OCI-LY7 (cell line): ENCODE measurements around the gene EEF1AKMT3. TPM values are rescaled to one million over a fixed set of nuclear protein-coding genes. Genes with fewer than 3 reads are reported as not detected.

Source experiments
- BruUV-seq: library from RNA; stranded (reverse); fragments of 400-500 nt; replicated peaks from 2 replicates; lab custom pipeline; 2021; lab: Mats Ljungman, UMichigan
- CTCF ChIA-PET: fragments of 300-600 bp; sonication (Branson Sonifier 250); formaldehyde crosslinking; loops from one replicate; lab custom pipeline; 2022; ENCODE audit warnings: antibody characterized with exemption; ENCODE audit not compliant: unreplicated experiment; lab: Charles Lee
- POLR2A ChIA-PET: fragments of 300-600 bp; sonication (Branson Sonifier 250); formaldehyde crosslinking; loops from one replicate; lab custom pipeline; 2022; ENCODE audit warnings: antibody characterized with exemption; lab: Charles Lee
- DNase-seq: peaks from one replicate; pipeline ENCODE4 v3.0.0-alpha.2; 2015; ENCODE audit warnings: low spot score
- H2AFZ ChIP-seq: fragments of 200-600 bp; sonication (generic), shearing (Covaris generic); 2 replicates; pipeline ENCODE4 v1.6.1; 2014; ENCODE audit warnings: mild to moderate bottlenecking, antibody characterized with exemption, low read length, moderate library complexity
- H3K27ac ChIP-seq: fragments of 200-600 bp; sonication (generic); 2 replicates; pipeline ENCODE4 v1.5.1; 2014; ENCODE audit warnings: mixed run types, low read depth, mild to moderate bottlenecking, moderate library complexity, low read length, inconsistent platforms; ENCODE audit not compliant: poor library complexity, severe bottlenecking
- H3K36me3 ChIP-seq: fragments of 200-600 bp; sonication (generic); 2 replicates; pipeline ENCODE4 v1.6.1; 2014; ENCODE audit warnings: mild to moderate bottlenecking, antibody characterized with exemption, low read length, moderate library complexity, mixed read lengths; ENCODE audit not compliant: insufficient read depth
- H3K4me1 ChIP-seq: fragments of 200-600 bp; sonication (generic); 2 replicates; pipeline ENCODE4 v1.5.1; 2014; ENCODE audit warnings: mild to moderate bottlenecking, low read length; ENCODE audit not compliant: insufficient read depth, poor library complexity, severe bottlenecking
- H3K4me2 ChIP-seq: fragments of 200-600 bp; sonication (generic); 2 replicates; pipeline ENCODE4 v1.6.1; 2014; ENCODE audit warnings: mild to moderate bottlenecking, low read length
- H3K4me3 ChIP-seq: fragments of 200-600 bp; sonication (generic); 2 replicates; pipeline ENCODE4 v1.5.1; 2014; ENCODE audit warnings: mild to moderate bottlenecking, low read depth, low read length; ENCODE audit not compliant: poor library complexity, severe bottlenecking
- H3K79me2 ChIP-seq: fragments of 200-600 bp; sonication (generic); 2 replicates; pipeline ENCODE4 v1.6.1; 2016; ENCODE audit warnings: low read depth, mild to moderate bottlenecking, low read length, moderate library complexity, mixed read lengths; ENCODE audit not compliant: insufficient read depth
- H3K9me2 ChIP-seq: fragments of 200-600 bp; sonication (generic); 2 replicates; pipeline ENCODE4 v1.6.1; 2016; ENCODE audit warnings: mild to moderate bottlenecking, low read length, mixed read lengths; ENCODE audit not compliant: insufficient read depth
- H3K9me3 ChIP-seq: fragments of 200-600 bp; sonication (generic); 2 replicates; pipeline ENCODE4 v1.6.1; 2014; ENCODE audit warnings: mild to moderate bottlenecking, mixed run types, low read length, mixed read lengths
- H4K20me1 ChIP-seq: fragments of 200-600 bp; sonication (generic); 2 replicates; pipeline ENCODE4 v1.6.1; 2014; ENCODE audit warnings: mild to moderate bottlenecking, antibody characterized with exemption, low read length, moderate library complexity, mixed read lengths; ENCODE audit not compliant: insufficient read depth
- CTCF ChIP-seq: fragments of 200-600 bp; sonication (generic); conservative IDR thresholded peaks from 2 replicates; pipeline ENCODE4 v1.5.1; 2014; ENCODE audit warnings: mild to moderate bottlenecking, antibody characterized with exemption, low read length, moderate library complexity, mixed read lengths
- EZH2phosphoT487 ChIP-seq: fragments of 200-600 bp; sonication (generic); IDR thresholded peaks from 2 replicates; pipeline ENCODE4 v1.6.1; 2018; ENCODE audit warnings: low read depth, borderline replicate concordance, mild to moderate bottlenecking, mixed run types, antibody characterized with exemption, low read length, moderate library complexity, mixed read lengths
- intact Hi-C: fragments of 100-400 bp; cut with micrococcal nuclease; formaldehyde crosslinking; loops from one replicate; pipeline ENCODE4 v1.10.0; 2022; ENCODE audit not compliant: unreplicated experiment
- total RNA-seq, 2 experiments: library from RNA; depleted of rRNA in 1 of 2; stranded (reverse); fragments of >200 nt in 1 of 2; shearing (Covaris generic) in 1 of 2; gene quantifications; 2 replicates each; pipeline ENCODE4 v1.2.3, GENCODE V29; 2014 to 2022

The EEF1AKMT3 gene
- total RNA-seq, 2 experiments from 2014 or later = 3.4 to 6.3 TPM

- Histone ChIP-seq H2AFZ (no peak overlapping the region), H3K79me2 (no peaks in the 10 kb centered on the region), H3K36me3 (peaks cover 56% of the 10 kb centered on the region), H3K27ac (no peak overlapping the region), H3K4me1 (no peaks in the 10 kb centered on the region), H3K4me2 (no peak overlapping the region), H3K9me3 (no peaks in the 10 kb centered on the region), H3K9me2 (no peaks in the 10 kb centered on the region), H4K20me1 (no peaks in the 10 kb centered on the region), H3K4me3 (no peak overlapping the region)
- POLR2A ChIA-PET = interaction anchor here (0.6 kb wide), 2 partner anchors 179 to 618 kb away, joined by 3 read pairs; no protein-coding TSS in a partner anchor
- no TSS peak for BruUV-seq
- no peak for TF ChIP-seq EZH2phosphoT487
- no peak for TF ChIP-seq CTCF
- intact Hi-C loops = no loop called here
- DNase-seq = no peak
- CTCF ChIA-PET = no interaction called here
Observed at GRCh38 chr12:57732726-57733593, 39.5 kb upstream of the EEF1AKMT3 start.

DNA sequence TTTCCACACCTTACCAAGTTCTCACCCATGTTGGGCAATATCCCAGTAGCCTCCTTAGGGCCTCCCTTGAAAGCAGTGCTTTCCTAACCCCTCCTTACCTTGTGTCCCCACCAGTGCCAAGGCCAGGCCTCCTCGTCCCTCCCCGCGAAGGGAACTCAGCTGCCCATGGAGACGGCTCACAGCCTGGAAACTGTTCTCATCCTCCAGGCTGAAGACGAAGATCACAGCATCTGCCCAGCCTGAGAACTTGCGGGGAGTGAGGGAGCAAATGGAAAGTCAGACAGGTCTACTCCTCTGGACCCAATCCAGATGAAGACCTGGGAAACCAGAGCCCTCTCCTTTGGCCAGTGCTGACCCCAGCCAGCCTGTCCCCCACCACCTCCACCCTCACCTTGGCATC, 38.5 kb upstream of the EEF1AKMT3 start:
- Histone ChIP-seq H2AFZ (no peak overlapping the region), H3K4me3 (no peak overlapping the region), H3K9me3 (no peaks in the 10 kb centered on the region), H3K79me2 (no peaks in the 10 kb centered on the region), H3K27ac (no peak overlapping the region), H3K4me1 (no peaks in the 10 kb centered on the region), H4K20me1 (no peaks in the 10 kb centered on the region), H3K4me2 (no peak overlapping the region), H3K36me3 (peaks cover 56% of the 10 kb centered on the region), H3K9me2 (no peaks in the 10 kb centered on the region)
- ChIA-PET CTCF (no interaction called here), POLR2A (interaction anchor here (0.6 kb wide), 1 partner anchor 333 kb away, joined by 3 read pairs; no protein-coding TSS in a partner anchor)
- intact Hi-C loops = no loop called here
- no peak for DNase-seq
- TF ChIP-seq CTCF (no peak), EZH2phosphoT487 (no peak)
- no TSS peak for BruUV-seq

DNA sequence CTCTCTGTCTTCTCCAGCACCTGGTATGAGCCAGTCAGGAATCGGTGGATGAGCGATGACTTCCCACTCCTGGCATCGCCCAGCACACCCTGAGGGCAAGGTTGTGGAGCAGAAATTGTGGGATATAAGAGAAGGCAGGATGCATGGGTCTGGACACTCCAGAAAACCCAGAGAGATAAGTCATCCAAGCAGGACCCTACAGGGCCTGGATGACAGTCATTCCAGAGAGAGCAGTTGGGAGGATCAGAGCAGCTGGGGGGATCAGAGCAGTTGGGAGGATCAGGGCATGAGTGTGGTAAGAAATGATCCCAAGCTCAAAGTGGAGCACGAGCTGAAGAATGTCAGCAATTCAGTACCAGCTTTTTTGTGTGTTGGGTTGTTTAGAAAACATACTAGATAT, 37.8 kb upstream of the EEF1AKMT3 start:
- CTCF ChIA-PET = no interaction called here
- peaks cover 4% of the 10 kb centered on the region for H3K4me1 ChIP-seq
- H3K9me3 ChIP-seq = no peaks in the 10 kb centered on the region
- intact Hi-C loops = no loop called here
- no peak for DNase-seq
- H3K9me2 ChIP-seq = no peaks in the 10 kb centered on the region
- no peak overlapping the region for H3K4me2 ChIP-seq
- BruUV-seq = no TSS peak
- no peak overlapping the region for H3K27ac ChIP-seq
- no peak overlapping the region for H2AFZ ChIP-seq
- H3K36me3 ChIP-seq = peaks cover 51% of the 10 kb centered on the region
- POLR2A ChIA-PET = no interaction called here
- H3K79me2 ChIP-seq = peaks cover 1% of the 10 kb centered on the region; the same call in 1 of the 2 replicates
- H3K4me3 ChIP-seq = no peak overlapping the region
- TF ChIP-seq CTCF (no peak), EZH2phosphoT487 (no peak)
- no peaks in the 10 kb centered on the region for H4K20me1 ChIP-seq
